ENCODE measurements around the gene CDS2. TPM values are rescaled to one million over a fixed set of nuclear protein-coding genes. Genes with fewer than 3 reads are reported as not detected.

The CDS2 gene
- total and polyA plus RNA-seq, 2 of the 13 experiments (the other 11 are each of a cell fraction or from before 2014, with no cell fraction given), result 81.3 to 153 TPM

DNA sequence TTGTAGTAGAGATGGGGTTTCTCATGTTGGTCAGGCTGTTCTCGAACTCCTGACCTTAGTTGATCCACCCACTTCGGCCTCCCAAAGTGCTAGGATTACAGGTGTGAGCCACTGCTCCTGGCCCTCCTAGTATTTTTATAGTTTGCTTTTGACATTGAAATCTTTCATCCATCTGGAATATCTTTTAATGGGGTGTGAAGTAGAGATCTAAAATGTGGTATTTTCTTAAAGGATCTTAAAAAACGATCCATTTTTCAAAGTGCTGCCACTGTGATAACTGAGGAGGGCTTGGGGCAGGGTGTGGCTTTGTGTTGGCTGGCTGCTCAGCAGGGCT, 23.1 kb downstream of the CDS2 start (continued):
- TF ChIP-seq YY1 (IDR thresholded peaks at IDR 0.05; ENCODE audit: insufficient read depth, insufficient replicate concordance, low read depth, low read length) (peak; percentile 42), MAF1 (CRISPR knock-in tag; IDR thresholded peaks at IDR 0.05; ENCODE audit: borderline replicate concordance) (0 out of 2 replicates have a peak, but pooled peaks have one; percentile 26), RBM22 (optimal IDR thresholded peaks at IDR 0.05; ENCODE audit: low read length) (no peak), CHCHD3 (CRISPR knock-in tag; IDR thresholded peaks at IDR 0.05) (0 out of 2 replicates have a peak, but pooled peaks have one; percentile 17), KDM5B (CRISPR knock-in tag; IDR thresholded peaks at IDR 0.05; ENCODE audit: borderline replicate concordance) (0 out of 2 replicates have a peak, but pooled peaks have one; percentile 51), ZNF567 (CRISPR knock-in tag; IDR thresholded peaks at IDR 0.05; ENCODE audit: borderline replicate concordance) (no peak), ZNF546 (CRISPR knock-in tag; conservative IDR thresholded peaks at IDR 0.05) (no peak), TP53 (CRISPR knock-in tag; conservative IDR thresholded peaks at IDR 0.05) (no peak), JARID2 (CRISPR knock-in tag; IDR thresholded peaks at IDR 0.05; ENCODE audit: insufficient replicate concordance) (peak; percentile 38), PAF1 (CRISPR knock-in tag; IDR thresholded peaks at IDR 0.05) (no peak), JUNB (CRISPR knock-in tag; IDR thresholded peaks at IDR 0.05; ENCODE audit: borderline replicate concordance) (no peak), ZNF766 (CRISPR knock-in tag; IDR thresholded peaks at IDR 0.05; ENCODE audit: borderline replicate concordance) (no peak), TSC22D2 (CRISPR knock-in tag; IDR thresholded peaks at IDR 0.05; ENCODE audit: borderline replicate concordance) (no peak), SNAI1 (CRISPR knock-in tag; IDR thresholded peaks at IDR 0.05; ENCODE audit: borderline replicate concordance) (0 out of 2 replicates have a peak, but pooled peaks have one; percentile 54), ELF4 (CRISPR knock-in tag; IDR thresholded peaks at IDR 0.05; ENCODE audit: borderline replicate concordance) (no peak), ZNF724P (CRISPR knock-in tag; IDR thresholded peaks at IDR 0.05; ENCODE audit: borderline replicate concordance) (peak; percentile 78; the same call in 1 of the 2 replicates), ZNF121 (CRISPR knock-in tag; IDR thresholded peaks at IDR 0.05) (no peak), SOX6 (IDR thresholded peaks at IDR 0.05) (no peak), SOX6 (CRISPR knock-in tag; IDR thresholded peaks at IDR 0.05) (no peak), ZNF782 (CRISPR knock-in tag; IDR thresholded peaks at IDR 0.05; ENCODE audit: borderline replicate concordance) (no peak)
- TF ChIP-seq, protein P1, sequence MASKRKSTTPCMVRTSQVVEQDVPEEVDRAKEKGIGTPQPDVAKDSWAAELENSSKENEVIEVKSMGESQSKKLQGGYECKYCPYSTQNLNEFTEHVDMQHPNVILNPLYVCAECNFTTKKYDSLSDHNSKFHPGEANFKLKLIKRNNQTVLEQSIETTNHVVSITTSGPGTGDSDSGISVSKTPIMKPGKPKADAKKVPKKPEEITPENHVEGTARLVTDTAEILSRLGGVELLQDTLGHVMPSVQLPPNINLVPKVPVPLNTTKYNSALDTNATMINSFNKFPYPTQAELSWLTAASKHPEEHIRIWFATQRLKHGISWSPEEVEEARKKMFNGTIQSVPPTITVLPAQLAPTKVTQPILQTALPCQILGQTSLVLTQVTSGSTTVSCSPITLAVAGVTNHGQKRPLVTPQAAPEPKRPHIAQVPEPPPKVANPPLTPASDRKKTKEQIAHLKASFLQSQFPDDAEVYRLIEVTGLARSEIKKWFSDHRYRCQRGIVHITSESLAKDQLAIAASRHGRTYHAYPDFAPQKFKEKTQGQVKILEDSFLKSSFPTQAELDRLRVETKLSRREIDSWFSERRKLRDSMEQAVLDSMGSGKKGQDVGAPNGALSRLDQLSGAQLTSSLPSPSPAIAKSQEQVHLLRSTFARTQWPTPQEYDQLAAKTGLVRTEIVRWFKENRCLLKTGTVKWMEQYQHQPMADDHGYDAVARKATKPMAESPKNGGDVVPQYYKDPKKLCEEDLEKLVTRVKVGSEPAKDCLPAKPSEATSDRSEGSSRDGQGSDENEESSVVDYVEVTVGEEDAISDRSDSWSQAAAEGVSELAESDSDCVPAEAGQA (IDR thresholded peaks at IDR 0.05; ENCODE audit: low read depth), result no peak
- TF ChIP-seq, protein P1 (CRISPR knock-in tag; IDR thresholded peaks at IDR 0.05; ENCODE audit: borderline replicate concordance), result no peak; the same call in 1 of the 2 replicates
- TF ChIP-seq, protein P2, sequence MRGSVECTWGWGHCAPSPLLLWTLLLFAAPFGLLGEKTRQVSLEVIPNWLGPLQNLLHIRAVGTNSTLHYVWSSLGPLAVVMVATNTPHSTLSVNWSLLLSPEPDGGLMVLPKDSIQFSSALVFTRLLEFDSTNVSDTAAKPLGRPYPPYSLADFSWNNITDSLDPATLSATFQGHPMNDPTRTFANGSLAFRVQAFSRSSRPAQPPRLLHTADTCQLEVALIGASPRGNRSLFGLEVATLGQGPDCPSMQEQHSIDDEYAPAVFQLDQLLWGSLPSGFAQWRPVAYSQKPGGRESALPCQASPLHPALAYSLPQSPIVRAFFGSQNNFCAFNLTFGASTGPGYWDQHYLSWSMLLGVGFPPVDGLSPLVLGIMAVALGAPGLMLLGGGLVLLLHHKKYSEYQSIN (CRISPR knock-in tag; IDR thresholded peaks at IDR 0.05; ENCODE audit: borderline replicate concordance), result no peak

All from HepG2 (cell line).